Right ventricle myocardium superior (tissue), 1 donor: ENCODE measurements around the gene LMO4. TPM values are rescaled to one million over a fixed set of nuclear protein-coding genes. Genes with fewer than 3 reads are reported as not detected.

Source experiments
- ATAC-seq: fragments of 200-7000 bp; cut with Tn5 transposase; one replicate; pipeline ENCODE4 v1.9.1; 2020; ENCODE audit warnings: mild to moderate bottlenecking; ENCODE audit not compliant: poor library complexity
- DNase-seq: peaks from one replicate; pipeline ENCODE4 v3.0.0-alpha.2; 2020
- intact Hi-C: fragments of 100-400 bp; cut with DNase I; formaldehyde crosslinking; loops from one replicate; pipeline ENCODE4 v1.11.2; 2022
- total RNA-seq: library from RNA; stranded (reverse); fragmentation: NEBNext Ultra II Directional; extraction: Animal tissue kit (Norgen Biotek cat#: 25700); gene quantifications from one replicate; pipeline ENCODE4 v1.2.1, GENCODE V29; 2021
- donor health status: DM: no; HTN: yes; CAD: no; lungs with severe emphysema.

LMO4 gene
- total RNA-seq, 1 donor from 2014 or later, result 42.0 TPM

GRCh38 chr1:87318806-87319205 lies 9.9 kb upstream of the LMO4 start:
- DNase-seq, result no peak
- intact Hi-C loops, result no loop called here
- no peak for ATAC-seq

GRCh38 chr1:87325982-87326738 lies 2.5 kb upstream of the LMO4 start:
- intact Hi-C loops, result loop anchor here (5.0 to 10.0 kb wide), 2 partner anchors 631 to 739 kb away; no protein-coding TSS in a partner anchor
- ATAC-seq (no peak), DNase-seq (no peak)

GRCh38 chr1:87327376-87328271 lies 1.1 kb upstream of the LMO4 start:
- intact Hi-C loops, result loop anchor here (5.0 to 10.0 kb wide), 2 partner anchors 630 to 737 kb away; no protein-coding TSS in a partner anchor
- DNase-seq (no peak), ATAC-seq (no peak)

- peak; percentile 27 for ATAC-seq
- DNase-seq, result peak; percentile 66
- intact Hi-C loops, result loop anchor here (5.0 to 10.0 kb wide), 2 partner anchors 628 to 736 kb away; no protein-coding TSS in a partner anchor
These were observed 408 bp downstream of the LMO4 start for GRCh38 chr1:87329051-87329525.

- DNase-seq (no peak), ATAC-seq (no peak)
- intact Hi-C loops, result loop anchor here (5.0 to 10.0 kb wide), 2 partner anchors 628 to 735 kb away; no protein-coding TSS in a partner anchor
These were observed 911 bp downstream of the LMO4 start for GRCh38 chr1:87329526-87330056.

GRCh38 chr1:87330057-87330884 lies 1.6 kb downstream of the LMO4 start:
- peak; percentile 42 for DNase-seq

GRCh38 chr1:87330885-87331364 lies 2.2 kb downstream of the LMO4 start:
- DNase-seq (no peak), ATAC-seq (no peak)
- intact Hi-C loops, result no loop called here

More at GRCh38 chr1:87330057-87330884, 1.6 kb downstream of the LMO4 start:
- no peak for ATAC-seq
- intact Hi-C loops, result no loop called here

- DNase-seq, result peak; percentile 90
- intact Hi-C loops, result no loop called here
These were observed 2.9 kb downstream of the LMO4 start for GRCh38 chr1:87331365-87332241.

GRCh38 chr1:87333692-87334347 lies 5.1 kb downstream of the LMO4 start:
- intact Hi-C loops, result no loop called here
- ATAC-seq (no peak), DNase-seq (no peak)

More at GRCh38 chr1:87331365-87332241, 2.9 kb downstream of the LMO4 start:
- peak; percentile 60 for ATAC-seq

GRCh38 chr1:87334351-87335174 lies 5.9 kb downstream of the LMO4 start:
- intact Hi-C loops, result no loop called here
- DNase-seq, result peak; percentile 42
- peak; percentile 6 for ATAC-seq

GRCh38 chr1:87335175-87335884 lies 6.7 kb downstream of the LMO4 start:
- DNase-seq (peak; percentile 87), ATAC-seq (peak; percentile 73)
- intact Hi-C loops, result no loop called here

- no peak for ATAC-seq
- DNase-seq, result no peak
- intact Hi-C loops, result no loop called here
These were observed 8.0 kb downstream of the LMO4 start for GRCh38 chr1:87336623-87337067.

- DNase-seq, result no peak
- no peak for ATAC-seq
- intact Hi-C loops, result no loop called here
These were observed 8.9 kb downstream of the LMO4 start for GRCh38 chr1:87337606-87338005.

GRCh38 chr1:87338566-87338965 lies 9.9 kb downstream of the LMO4 start:
- DNase-seq (no peak), ATAC-seq (no peak)
- intact Hi-C loops, result no loop called here

GRCh38 chr1:87344231-87344630 lies 15.6 kb downstream of the LMO4 start:
- intact Hi-C loops, result loop anchor here (10.0 kb wide), 1 partner anchor 101 kb away; no protein-coding TSS in a partner anchor
- ATAC-seq, result no peak
- no peak for DNase-seq
